Spleen (tissue), 7 donors: ENCODE measurements around the gene ERG.

Experiments
- CTCF ChIP-seq, 11 experiments: fragments of 200-600 bp in 7 of 11; fragments of 450-650 bp in 4 of 11; sonication (generic) in 4 of 11; IDR thresholded peaks in 8 of 11; conservative IDR thresholded peaks in 3 of 11; 1 replicate in 7 of 11; 2 replicates in 4 of 11; pipeline versions ENCODE4 v1.4.0 to v1.8.0; 2016 to 2021; ENCODE audit warnings: antibody characterized with exemption in 11 of 11, inconsistent platforms in 4 of 11, mild to moderate bottlenecking in 1 of 11
- POLR2A ChIP-seq, 3 donors: fragments of 450-650 bp; IDR thresholded peaks; one replicate each; pipeline ENCODE4 v1.5.1; 2017; ENCODE audit warnings: antibody characterized with exemption in 3 of 3, mild to moderate bottlenecking in 1 of 3
- POLR2AphosphoS5 ChIP-seq, 3 donors: sonication (generic); formaldehyde crosslinking; IDR thresholded peaks; one replicate each; pipeline ENCODE4 v1.5.1; 2017; ENCODE audit warnings: antibody characterized with exemption in 3 of 3
- donor health status: DM: no; HTN: no; CAD: no; lungs with moderate emphysema.
- donor health status: DM: no; HTN: no; CAD: no.
- donor health status: DM: no; HTN: no; CAD: no.

GRCh38 chr21:38413958-38414548 lies 84.2 kb downstream of the ERG start:
- no peak for TF ChIP-seq CTCF (IDR thresholded peaks at IDR 0.05 in 8 of 11, conservative IDR thresholded peaks at IDR 0.05 in 3 of 11)
- TF ChIP-seq POLR2A (IDR thresholded peaks at IDR 0.05) = no peak
- no peak for TF ChIP-seq POLR2AphosphoS5 (IDR thresholded peaks at IDR 0.05)
